Ascending aorta (tissue), 2 donors: ENCODE measurements around the gene NAV3. TPM values are rescaled to one million over a fixed set of nuclear protein-coding genes. Genes with fewer than 3 reads are reported as not detected.

Experiments
- DNase-seq, 2 donors: peaks; one replicate each; pipeline ENCODE4 v3.0.0-alpha.2; 2019; ENCODE audit warnings: low spot score in 2 of 2
- H3K27ac ChIP-seq, 2 donors: fragments of 200-600 bp; sonication (generic); one replicate each; pipeline ENCODE4 v1.5.1; 2016 to 2017; ENCODE audit warnings: mild to moderate bottlenecking in 1 of 2
- H3K27me3 ChIP-seq: fragments of 200-600 bp; sonication (generic); one replicate; pipeline ENCODE4 v1.5.1; 2017
- H3K36me3 ChIP-seq, 2 donors: fragments of 200-600 bp; sonication (generic); one replicate each; pipeline ENCODE4 v1.5.1; 2016
- H3K4me1 ChIP-seq, 2 donors: fragments of 200-600 bp; sonication (generic); one replicate each; pipeline ENCODE4 v1.5.1; 2016 to 2017; ENCODE audit warnings: mild to moderate bottlenecking in 1 of 2
- H3K4me3 ChIP-seq, 2 donors: fragments of 200-600 bp; sonication (generic); one replicate each; pipeline ENCODE4 v1.5.1; 2016 to 2017; ENCODE audit warnings: mild to moderate bottlenecking in 1 of 2
- H3K9me3 ChIP-seq, 2 donors: fragments of 200-600 bp; sonication (generic); one replicate each; pipeline ENCODE4 v1.5.1; 2016
- intact Hi-C: fragments of 100-400 bp; cut with DNase I; formaldehyde crosslinking; loops from one replicate; pipeline ENCODE4 v1.15.1; 2023
- total RNA-seq: library from RNA; depleted of rRNA; stranded (reverse); fragments of >200 nt; gene quantifications from one replicate; pipeline ENCODE4 v1.1.0, GENCODE V29; 2016
- TF ChIP-seq, protein P1 (sequence below), 3 experiments: fragments of 200-600 bp in 2 of 3; fragments of 450-650 bp in 1 of 3; sonication (generic) in 2 of 3; IDR thresholded peaks; one replicate each; pipeline ENCODE4 v1.5.1; 2016 to 2019; ENCODE audit warnings: antibody characterized with exemption in 3 of 3, mild to moderate bottlenecking in 1 of 3, moderate library complexity in 1 of 3

The NAV3 gene
- total RNA-seq, 1 donor from 2014 or later = 9.7 TPM

GRCh38 chr12:77833329-77833728, 2.6 kb downstream of the NAV3 start:
- Histone ChIP-seq H3K4me1 (no peaks in the 10 kb centered on the region), H3K4me3 (no peak overlapping the region), H3K27ac (no peak overlapping the region), H3K36me3 (no peaks in the 10 kb centered on the region), H3K27me3 (no peaks in the 10 kb centered on the region), H3K9me3 (no peaks in the 10 kb centered on the region)
- no peak for DNase-seq
- intact Hi-C loops = no loop called here
- TF ChIP-seq, protein P1, sequence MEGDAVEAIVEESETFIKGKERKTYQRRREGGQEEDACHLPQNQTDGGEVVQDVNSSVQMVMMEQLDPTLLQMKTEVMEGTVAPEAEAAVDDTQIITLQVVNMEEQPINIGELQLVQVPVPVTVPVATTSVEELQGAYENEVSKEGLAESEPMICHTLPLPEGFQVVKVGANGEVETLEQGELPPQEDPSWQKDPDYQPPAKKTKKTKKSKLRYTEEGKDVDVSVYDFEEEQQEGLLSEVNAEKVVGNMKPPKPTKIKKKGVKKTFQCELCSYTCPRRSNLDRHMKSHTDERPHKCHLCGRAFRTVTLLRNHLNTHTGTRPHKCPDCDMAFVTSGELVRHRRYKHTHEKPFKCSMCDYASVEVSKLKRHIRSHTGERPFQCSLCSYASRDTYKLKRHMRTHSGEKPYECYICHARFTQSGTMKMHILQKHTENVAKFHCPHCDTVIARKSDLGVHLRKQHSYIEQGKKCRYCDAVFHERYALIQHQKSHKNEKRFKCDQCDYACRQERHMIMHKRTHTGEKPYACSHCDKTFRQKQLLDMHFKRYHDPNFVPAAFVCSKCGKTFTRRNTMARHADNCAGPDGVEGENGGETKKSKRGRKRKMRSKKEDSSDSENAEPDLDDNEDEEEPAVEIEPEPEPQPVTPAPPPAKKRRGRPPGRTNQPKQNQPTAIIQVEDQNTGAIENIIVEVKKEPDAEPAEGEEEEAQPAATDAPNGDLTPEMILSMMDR (IDR thresholded peaks at IDR 0.05) = no peak

GRCh38 chr12:77834618-77835017, 3.9 kb downstream of the NAV3 start:
- H3K36me3 ChIP-seq = no peaks in the 10 kb centered on the region
- TF ChIP-seq, protein P1 (IDR thresholded peaks at IDR 0.05) = no peak
- no peaks in the 10 kb centered on the region for H3K27me3 ChIP-seq
- H3K27ac ChIP-seq = no peak overlapping the region
- intact Hi-C loops = no loop called here
- no peaks in the 10 kb centered on the region for H3K4me1 ChIP-seq
- DNase-seq = no peak
- H3K4me3 ChIP-seq = no peak overlapping the region
- H3K9me3 ChIP-seq = no peaks in the 10 kb centered on the region

DNA sequence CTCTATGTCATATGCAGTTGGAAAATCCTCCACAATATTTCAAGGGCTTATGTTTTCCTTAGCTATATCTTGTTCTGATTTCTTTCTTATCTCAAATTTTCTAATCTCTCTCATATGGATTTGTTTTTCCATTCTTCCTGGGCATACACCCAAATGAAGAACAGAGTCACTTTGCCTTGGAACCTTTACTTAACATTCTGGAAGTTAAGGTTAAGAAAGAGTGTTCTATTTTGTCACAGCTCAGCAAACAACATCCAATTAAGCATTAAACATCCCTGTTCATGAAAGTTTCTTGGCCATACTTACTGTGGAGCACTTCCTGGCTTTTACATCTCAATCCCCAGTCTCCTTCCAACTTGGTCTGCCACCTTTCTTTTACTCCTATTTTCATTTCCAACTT, 5.3 kb downstream of the NAV3 start:
- Histone ChIP-seq H3K4me1 (no peaks in the 10 kb centered on the region), H3K4me3 (no peak overlapping the region), H3K27me3 (no peaks in the 10 kb centered on the region), H3K9me3 (no peaks in the 10 kb centered on the region), H3K36me3 (no peaks in the 10 kb centered on the region), H3K27ac (no peak overlapping the region)
- DNase-seq = no peak
- intact Hi-C loops = no loop called here
- TF ChIP-seq, protein P1 (IDR thresholded peaks at IDR 0.05) = no peak

GRCh38 chr12:77837876-77838291, 7.2 kb downstream of the NAV3 start:
- Histone ChIP-seq H3K4me1 (no peaks in the 10 kb centered on the region), H3K27me3 (no peaks in the 10 kb centered on the region), H3K27ac (no peak overlapping the region), H3K9me3 (no peaks in the 10 kb centered on the region), H3K4me3 (no peak overlapping the region), H3K36me3 (no peaks in the 10 kb centered on the region)
- intact Hi-C loops = no loop called here
- DNase-seq = no peak
- TF ChIP-seq, protein P1 (IDR thresholded peaks at IDR 0.05) = no peak

GRCh38 chr12:77841521-77841920, 10.8 kb downstream of the NAV3 start:
- H3K27ac ChIP-seq = no peak overlapping the region
- H3K9me3 ChIP-seq = no peaks in the 10 kb centered on the region
- no peaks in the 10 kb centered on the region for H3K27me3 ChIP-seq
- no peak for DNase-seq
- TF ChIP-seq, protein P1 (IDR thresholded peaks at IDR 0.05) = no peak
- no peaks in the 10 kb centered on the region for H3K36me3 ChIP-seq
- H3K4me3 ChIP-seq = no peak overlapping the region
- intact Hi-C loops = no loop called here
- H3K4me1 ChIP-seq = no peaks in the 10 kb centered on the region

GRCh38 chr12:77842430-77842829, 11.7 kb downstream of the NAV3 start:
- H3K27me3 ChIP-seq = no peaks in the 10 kb centered on the region
- H3K36me3 ChIP-seq = no peaks in the 10 kb centered on the region
- H3K9me3 ChIP-seq = no peaks in the 10 kb centered on the region
- intact Hi-C loops = no loop called here
- no peak for DNase-seq
- TF ChIP-seq, protein P1 (IDR thresholded peaks at IDR 0.05) = no peak
- no peak overlapping the region for H3K4me3 ChIP-seq
- peaks cover 0 to 3% of the 10 kb centered on the region in 2 donors for H3K4me1 ChIP-seq
- H3K27ac ChIP-seq = no peak overlapping the region
